G401 (cell line): ENCODE measurements around the gene PLEKHG4. TPM values are rescaled to one million over a fixed set of nuclear protein-coding genes. Genes with fewer than 3 reads are reported as not detected.

Experiments
- DNase-seq: peaks from one replicate; pipeline ENCODE4 v3.0.0-alpha.2; 2015; ENCODE audit warnings: low spot score
- in situ Hi-C: cut with HindIII; loops from 2 replicates; pipeline ENCODE4 v1.10.0; 2016; ENCODE audit warnings: low sequenced_read_pairs, mixed read lengths
- total RNA-seq: library from RNA; depleted of rRNA; stranded (reverse); fragments of >200 nt; shearing (Covaris generic); gene quantifications from 2 replicates; pipeline ENCODE4 v1.2.3, GENCODE V29; 2014; rRNA removed

The PLEKHG4 gene
- total RNA-seq = 15.7 and 27.0 TPM in 2 replicates

GRCh38 chr16:67279296-67280089 lies at the start of gene PLEKHG4:
Gene PLEKHG4, plus strand, starts transcription at chr16:67279532. Its CDS starts 513 bp downstream, at chr16:67280045.
- DNase-seq = no peak
- in situ Hi-C loops = no loop called here

GRCh38 chr16:67229906-67230808 lies 49.2 kb upstream of the PLEKHG4 start:
- DNase-seq = no peak
- in situ Hi-C loops = no loop called here

GRCh38 chr16:67230809-67231660 lies 48.3 kb upstream of the PLEKHG4 start:
- DNase-seq = no peak
- in situ Hi-C loops = no loop called here

- in situ Hi-C loops = no loop called here
- no peak for DNase-seq
Measured at GRCh38 chr16:67233596-67233995, 45.7 kb upstream of the PLEKHG4 start.

- DNase-seq = no peak
- in situ Hi-C loops = no loop called here
Measured at GRCh38 chr16:67234180-67234597, 45.1 kb upstream of the PLEKHG4 start.

GRCh38 chr16:67235816-67236562 lies 43.3 kb upstream of the PLEKHG4 start:
- DNase-seq = no peak
- in situ Hi-C loops = no loop called here

GRCh38 chr16:67236563-67237395 lies 42.6 kb upstream of the PLEKHG4 start:
- peak; percentile 30 for DNase-seq
- in situ Hi-C loops = no loop called here

- no peak for DNase-seq
- in situ Hi-C loops = no loop called here
Measured at GRCh38 chr16:67237396-67238277, 41.7 kb upstream of the PLEKHG4 start.

- in situ Hi-C loops = no loop called here
- DNase-seq = no peak
Measured at GRCh38 chr16:67238278-67238575, 41.1 kb upstream of the PLEKHG4 start.

- in situ Hi-C loops = no loop called here
- DNase-seq = no peak
Measured at GRCh38 chr16:67238806-67239470, 40.4 kb upstream of the PLEKHG4 start.

- no peak for DNase-seq
- in situ Hi-C loops = no loop called here
Measured at GRCh38 chr16:67240506-67240905, 38.8 kb upstream of the PLEKHG4 start.

- in situ Hi-C loops = no loop called here
- DNase-seq = no peak
Measured at GRCh38 chr16:67241008-67241900, 38.1 kb upstream of the PLEKHG4 start.

- in situ Hi-C loops = no loop called here
Measured at GRCh38 chr16:67242138-67242730, 37.1 kb upstream of the PLEKHG4 start.

GRCh38 chr16:67243481-67243880 lies 35.9 kb upstream of the PLEKHG4 start:
- in situ Hi-C loops = no loop called here
- no peak for DNase-seq

More at GRCh38 chr16:67242138-67242730, 37.1 kb upstream of the PLEKHG4 start:
- DNase-seq = no peak
